ENCODE measurements around the gene TRERF1. TPM values are rescaled to one million over a fixed set of nuclear protein-coding genes. Genes with fewer than 3 reads are reported as not detected.

TRERF1 gene
- total RNA-seq, 1 experiment from 2014 or later, result 0.39 TPM

DNA sequence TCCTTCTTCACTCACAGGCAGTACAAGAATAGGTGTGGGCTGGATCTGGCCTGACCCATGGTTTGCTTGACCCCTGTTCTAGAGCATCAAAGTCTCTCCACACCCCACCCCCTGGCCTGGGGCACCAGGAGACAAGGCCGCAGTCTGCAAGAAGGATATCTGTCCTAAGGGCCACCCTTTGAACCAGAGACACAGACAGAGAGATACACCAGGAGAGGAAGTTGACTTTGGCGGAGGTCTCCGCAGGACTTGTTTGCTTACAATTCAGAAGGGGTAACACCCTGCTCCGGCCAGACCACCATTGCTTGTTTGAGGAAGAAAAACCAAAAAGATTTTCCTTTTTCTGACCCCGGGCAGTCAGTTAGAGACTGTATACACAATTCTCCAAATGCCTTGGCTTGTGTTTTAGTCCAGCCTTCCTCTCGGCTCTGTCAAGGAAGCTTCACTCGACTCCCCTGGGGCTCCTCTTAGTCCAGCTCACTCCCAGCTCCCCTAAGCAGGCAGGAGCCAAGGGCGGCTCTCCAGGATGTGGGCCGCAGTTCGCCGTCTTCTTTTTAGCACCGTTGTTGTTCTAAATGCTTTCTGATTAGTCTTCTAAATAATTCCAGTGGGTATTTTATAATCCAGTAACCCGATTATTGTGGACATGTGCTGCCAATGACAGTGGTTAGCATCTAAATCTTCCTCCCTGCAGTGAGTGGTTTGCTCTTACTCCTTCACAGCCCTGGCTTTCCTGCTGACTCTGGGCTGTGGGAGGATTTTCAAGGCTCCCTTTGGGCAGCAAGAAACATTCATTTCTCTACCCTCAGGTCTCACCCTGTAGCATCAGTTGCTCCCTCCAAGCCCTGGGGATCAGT, 175.5 kb downstream of the TRERF1 start:
- intact Hi-C loops (cut with micrococcal nuclease; ENCODE audit: unreplicated experiment), result no loop called here
- ChIA-PET POLR2A (no interaction called here), CTCF (no interaction called here)
- Mint-ChIP-seq H3K27ac (ENCODE audit: unreplicated experiment) (no peak overlapping the region), H3K36me3 (ENCODE audit: insufficient read depth, unreplicated experiment) (no peaks in the 10 kb centered on the region), H3K4me1 (ENCODE audit: low read depth, unreplicated experiment) (no peaks in the 10 kb centered on the region), H3K9me3 (ENCODE audit: unreplicated experiment) (no peaks in the 10 kb centered on the region), H3K4me3 (ENCODE audit: unreplicated experiment) (no peak overlapping the region), H3K27me3 (ENCODE audit: insufficient read depth, unreplicated experiment) (no peaks in the 10 kb centered on the region)
- H3K27me3 ChIP-seq (replicated peaks; ENCODE audit: control insufficient read depth, insufficient read depth, low read length), result no peaks in the 10 kb centered on the region
- BruUV-seq (replicated peaks), result no TSS peak
- no peak for TF ChIP-seq CTCF (IDR thresholded peaks at IDR 0.05; ENCODE audit: insufficient read depth in 1 of 2, low read depth in 1 of 2, low read length in 1 of 2, severe bottlenecking in 1 of 2, unreplicated experiment in 1 of 2)
- no peaks in the 10 kb centered on the region; the same call in 1 of the 2 replicates for H3K36me3 ChIP-seq (ENCODE audit: control insufficient read depth, insufficient read depth, low read length)
- peaks cover 15% of the 10 kb centered on the region for H3K4me1 ChIP-seq
- no peak overlapping the region for H3K4me3 ChIP-seq (ENCODE audit: low read depth, low read length)
- no peaks in the 10 kb centered on the region for H3K9me3 ChIP-seq
- no peak for DNase-seq

DNA sequence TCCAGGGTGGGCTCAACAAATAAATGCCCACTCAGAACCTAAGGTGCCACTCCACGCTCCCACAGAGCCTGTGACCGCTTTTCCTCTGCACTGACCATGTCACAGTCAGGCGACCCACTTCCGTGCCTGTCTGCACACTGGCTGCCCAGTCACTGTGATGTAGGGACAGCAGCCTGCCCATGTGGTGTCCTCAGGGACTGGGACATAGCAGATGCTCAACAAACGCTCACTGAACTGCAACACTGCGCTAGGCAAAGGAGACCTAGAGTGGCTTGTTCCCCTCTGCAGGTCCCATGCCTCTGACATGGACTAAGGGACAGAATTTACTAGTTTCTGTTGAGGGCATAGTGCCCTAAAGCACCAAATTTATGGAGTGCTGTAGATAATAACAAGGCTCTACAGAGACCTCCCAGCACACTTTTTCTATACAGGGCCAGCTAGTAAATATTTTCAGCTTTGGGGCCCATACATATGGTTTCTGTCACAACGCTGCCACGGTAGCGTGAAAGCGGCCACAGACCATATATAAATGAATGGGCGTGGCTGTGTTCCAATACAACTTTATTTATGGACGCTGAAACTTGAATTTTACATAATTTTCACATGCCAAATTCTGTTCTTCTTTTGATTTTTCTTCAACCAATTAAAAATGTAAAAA, 176.2 kb downstream of the TRERF1 start:
- intact Hi-C loops (cut with micrococcal nuclease; ENCODE audit: unreplicated experiment), result no loop called here
- no peak for DNase-seq
- no peaks in the 10 kb centered on the region; the same call in 1 of the 2 replicates for H3K36me3 ChIP-seq (ENCODE audit: control insufficient read depth, insufficient read depth, low read length)
- H3K9me3 Mint-ChIP-seq (ENCODE audit: unreplicated experiment), result no peaks in the 10 kb centered on the region
- H3K27ac Mint-ChIP-seq (ENCODE audit: unreplicated experiment), result no peak overlapping the region
- no peaks in the 10 kb centered on the region for H3K4me1 Mint-ChIP-seq (ENCODE audit: low read depth, unreplicated experiment)
- TF ChIP-seq CTCF (IDR thresholded peaks at IDR 0.05; ENCODE audit: insufficient read depth in 1 of 2, low read depth in 1 of 2, low read length in 1 of 2, severe bottlenecking in 1 of 2, unreplicated experiment in 1 of 2), result no peak
- H3K9me3 ChIP-seq, result no peaks in the 10 kb centered on the region
- ChIA-PET POLR2A (no interaction called here), CTCF (no interaction called here)
- H3K27me3 Mint-ChIP-seq (ENCODE audit: insufficient read depth, unreplicated experiment), result no peaks in the 10 kb centered on the region
- no peak overlapping the region for H3K4me3 ChIP-seq (ENCODE audit: low read depth, low read length)
- peaks cover 15% of the 10 kb centered on the region for H3K4me1 ChIP-seq
- no peaks in the 10 kb centered on the region for H3K36me3 Mint-ChIP-seq (ENCODE audit: insufficient read depth, unreplicated experiment)
- H3K27me3 ChIP-seq (replicated peaks; ENCODE audit: control insufficient read depth, insufficient read depth, low read length), result no peaks in the 10 kb centered on the region
- no peak overlapping the region for H3K4me3 Mint-ChIP-seq (ENCODE audit: unreplicated experiment)
- BruUV-seq (replicated peaks), result no TSS peak

DNA sequence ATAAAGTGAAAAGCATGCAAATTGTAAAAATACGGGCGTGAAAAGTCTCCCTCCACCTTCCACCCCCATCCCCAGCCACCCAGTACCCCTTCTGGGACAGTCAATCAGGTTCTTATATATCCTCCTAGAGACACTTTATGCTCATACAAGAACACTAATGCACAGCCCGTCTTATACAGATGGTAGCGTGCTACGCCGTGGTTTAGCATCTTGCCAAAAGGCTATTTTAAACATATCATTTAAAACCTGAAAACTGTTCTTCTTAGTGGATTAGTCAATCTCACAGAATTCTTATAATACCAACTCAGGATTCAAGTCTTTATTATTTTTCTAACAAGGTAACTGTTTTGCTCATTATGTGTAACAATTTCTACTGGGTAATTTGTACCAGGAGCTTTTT, 176.8 kb downstream of the TRERF1 start:
- H3K27ac Mint-ChIP-seq (ENCODE audit: unreplicated experiment), result no peak overlapping the region
- no peak for TF ChIP-seq CTCF (IDR thresholded peaks at IDR 0.05; ENCODE audit: insufficient read depth in 1 of 2, low read depth in 1 of 2, low read length in 1 of 2, severe bottlenecking in 1 of 2, unreplicated experiment in 1 of 2)
- no peak overlapping the region for H3K4me3 Mint-ChIP-seq (ENCODE audit: unreplicated experiment)
- H3K36me3 Mint-ChIP-seq (ENCODE audit: insufficient read depth, unreplicated experiment), result no peaks in the 10 kb centered on the region
- H3K4me1 Mint-ChIP-seq (ENCODE audit: low read depth, unreplicated experiment), result no peaks in the 10 kb centered on the region
- intact Hi-C loops (cut with micrococcal nuclease; ENCODE audit: unreplicated experiment), result no loop called here
- Histone ChIP-seq H3K27me3 (replicated peaks; ENCODE audit: control insufficient read depth, insufficient read depth, low read length) (no peaks in the 10 kb centered on the region), H3K4me1 (peaks cover 15% of the 10 kb centered on the region), H3K4me3 (ENCODE audit: low read depth, low read length) (no peak overlapping the region), H3K36me3 (ENCODE audit: control insufficient read depth, insufficient read depth, low read length) (no peaks in the 10 kb centered on the region; the same call in 1 of the 2 replicates), H3K9me3 (no peaks in the 10 kb centered on the region)
- BruUV-seq (replicated peaks), result no TSS peak
- no peaks in the 10 kb centered on the region for H3K9me3 Mint-ChIP-seq (ENCODE audit: unreplicated experiment)
- CTCF ChIA-PET, result no interaction called here
- DNase-seq, result no peak
- POLR2A ChIA-PET, result no interaction called here
- no peaks in the 10 kb centered on the region for H3K27me3 Mint-ChIP-seq (ENCODE audit: insufficient read depth, unreplicated experiment)

Data from Caco-2 (cell line).